T-cell (primary cell): ENCODE data around the gene GORAB. TPM values are rescaled to one million over a fixed set of nuclear protein-coding genes. Genes with fewer than 3 reads are reported as not detected.

ENCODE experiments used
- ATAC-seq, 4 experiments: fragments of 200-7000 bp in 3 of 4; fragments of 150-1000 bp in 1 of 4; cut with Tn5 transposase; replicated peaks in 1 of 4; 1 replicate in 3 of 4; 2 replicates in 1 of 4; pipeline ENCODE4 v1.10.0; 2021; ENCODE audit warnings: moderate library complexity in 3 of 4, mild to moderate bottlenecking in 2 of 4, moderate number of reproducible peaks in 1 of 4
- CTCF ChIA-PET, 2 donors: fragments of 300-600 bp; sonication (Branson Sonifier 250); formaldehyde crosslinking; loops; one replicate each; lab custom pipeline; 2022; ENCODE audit warnings: antibody characterized with exemption in 2 of 2; lab: Charles Lee
- POLR2A ChIA-PET, 2 donors: fragments of 300-600 bp; sonication (Branson Sonifier 250); formaldehyde crosslinking; loops; one replicate each; lab custom pipeline; 2022; ENCODE audit warnings: antibody characterized with exemption in 2 of 2; lab: Charles Lee
- DNase-seq, 35 experiments: peaks; one replicate each; pipeline versions ENCODE4 v3.0.0 to v3.0.0-alpha.2; 2013 to 2023
- H3K27ac ChIP-seq: one replicate; pipeline ENCODE4 v1.5.1; 2013; ENCODE audit warnings: low read length
- H3K27me3 ChIP-seq, 2 experiments: replicated peaks in 1 of 2; 1 replicate in 1 of 2; 2 replicates in 1 of 2; pipeline versions ENCODE4 v1.6.1 to v1.7.0; 2013; ENCODE audit warnings: low read length in 1 of 2, mixed read lengths in 1 of 2; ENCODE audit not compliant: control insufficient read depth in 2 of 2, insufficient read depth in 2 of 2; ENCODE audit errors: extremely low read depth in 1 of 2
- H3K36me3 ChIP-seq, 2 donors: 1 replicate in 1 of 2; 2 replicates in 1 of 2; pipeline versions ENCODE4 v1.6.1 to v1.7.0; 2013; ENCODE audit warnings: low read length in 1 of 2; ENCODE audit not compliant: control insufficient read depth in 2 of 2, insufficient read depth in 1 of 2; ENCODE audit errors: extremely low read depth in 1 of 2
- H3K4me1 ChIP-seq, 2 experiments: 1 replicate in 1 of 2; 2 replicates in 1 of 2; pipeline versions ENCODE4 v1.6.1 to v1.7.0; 2013; ENCODE audit warnings: low read length in 2 of 2, mixed read lengths in 1 of 2; ENCODE audit not compliant: insufficient read depth in 2 of 2, control insufficient read depth in 1 of 2; ENCODE audit errors: extremely low read depth in 1 of 2
- H3K4me3 ChIP-seq, 2 donors: 1 replicate in 1 of 2; 2 replicates in 1 of 2; pipeline versions ENCODE4 v1.5.1 to v1.7.0; 2013; ENCODE audit warnings: mild to moderate bottlenecking in 2 of 2, low read length in 1 of 2, moderate library complexity in 1 of 2; ENCODE audit not compliant: control insufficient read depth in 1 of 2; ENCODE audit errors: extremely low read depth in 1 of 2
- H3K9me3 ChIP-seq: 2 replicates; pipeline ENCODE4 v1.7.0; 2013
- H3K27ac Mint-ChIP-seq, 2 donors: one replicate each; pipeline ENCODE4 v1.8.0; 2020 to 2021; ENCODE audit warnings: mild to moderate bottlenecking in 2 of 2, mixed read lengths in 2 of 2
- H3K27me3 Mint-ChIP-seq, 2 donors: one replicate each; pipeline ENCODE4 v1.8.0; 2021 to 2022; ENCODE audit warnings: mixed read lengths in 2 of 2
- H3K36me3 Mint-ChIP-seq: one replicate; pipeline ENCODE4 v1.8.0; 2021; ENCODE audit warnings: mixed read lengths
- H3K4me1 Mint-ChIP-seq, 3 donors: one replicate each; pipeline ENCODE4 v1.8.0; 2020 to 2022; ENCODE audit warnings: mixed read lengths in 3 of 3, mild to moderate bottlenecking in 1 of 3
- H3K4me3 Mint-ChIP-seq, 3 donors: one replicate each; pipeline ENCODE4 v1.8.0; 2020 to 2022; ENCODE audit warnings: mild to moderate bottlenecking in 3 of 3, mixed read lengths in 3 of 3, moderate library complexity in 3 of 3
- H3K9me3 Mint-ChIP-seq, 3 donors: one replicate each; pipeline ENCODE4 v1.8.0; 2020 to 2022; ENCODE audit warnings: mixed read lengths in 3 of 3
- WGBS: methylation state at CpG from one replicate; pipeline ENCODE4 v1.1.5; 2013; ENCODE audit warnings: missing lambda C conversion rate; ENCODE audit not compliant: insufficient coverage; 5-methylcytosine and 5-hydroxymethylcytosine counted together
- total RNA-seq, 35 experiments: library from RNA in 6 of 35; stranded (reverse) in 6 of 35; fragments of 120-200 nt in 1 of 35; gene quantifications; one replicate each; pipeline versions ENCODE4 v1.2.1 to v1.2.4 and lab custom pipeline; 2013 to 2026

Gene GORAB
- total RNA-seq, 5 donors from 2014 or later (not counting 1 experiment from before 2014, with no cell fraction given): 14.9 to 21.8 (median 17.2) TPM

DNA sequence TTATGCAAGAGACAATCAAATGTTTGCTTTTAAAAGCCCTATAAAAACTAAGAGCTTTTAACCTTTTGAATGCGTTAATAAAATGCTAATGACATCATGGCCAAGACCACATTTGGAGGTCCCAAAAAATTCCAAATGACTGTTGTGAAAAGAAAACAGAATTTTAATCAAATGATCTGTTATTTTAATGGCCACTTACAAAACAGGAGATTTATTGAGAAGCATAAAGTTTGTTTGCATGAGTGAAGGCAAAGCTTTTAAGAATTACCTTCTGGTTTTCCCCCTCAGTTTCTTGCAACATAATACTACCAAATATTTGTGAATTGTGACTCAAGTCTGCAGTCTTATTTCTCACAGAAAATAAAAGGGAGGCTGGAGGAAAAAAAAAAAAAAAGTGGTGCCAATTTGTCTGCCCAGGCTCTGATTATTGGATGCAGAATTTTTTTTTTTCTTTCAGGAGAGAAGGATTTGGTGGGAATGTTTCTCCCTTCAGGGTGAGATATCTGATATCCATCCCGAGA lies 60.7 kb downstream of the GORAB start:
- no peaks in the 10 kb centered on the region for H3K36me3 ChIP-seq
- H3K4me3 ChIP-seq: no peak overlapping the region
- Mint-ChIP-seq H3K9me3 (peaks cover 2 to 15% (median 12%) of the 10 kb centered on the region in 3 donors), H3K27me3 (peaks cover 28 to 33% of the 10 kb centered on the region in 2 donors), H3K27ac (no peak overlapping the region), H3K4me1 (peaks cover 0 to 2% (median 0%) of the 10 kb centered on the region in 3 donors), H3K36me3 (no peaks in the 10 kb centered on the region), H3K4me3 (no peak overlapping the region)
- WGBS: no CpG with 5 or more reads among the region's 2 CpGs
- ChIA-PET POLR2A (no interaction called here), CTCF (interaction anchor here in 1 of 2 donors (0.7 kb wide), 1 partner anchor 152 kb away, joined by 4 read pairs; no protein-coding TSS in a partner anchor)
- H3K27ac ChIP-seq: no peak overlapping the region
- H3K4me1 ChIP-seq: no peaks in the 10 kb centered on the region
- ATAC-seq (no peak), DNase-seq (no peak)
- H3K27me3 ChIP-seq: peaks cover 0 to 9% of the 10 kb centered on the region in 2 experiments
- H3K9me3 ChIP-seq: no peaks in the 10 kb centered on the region

DNA sequence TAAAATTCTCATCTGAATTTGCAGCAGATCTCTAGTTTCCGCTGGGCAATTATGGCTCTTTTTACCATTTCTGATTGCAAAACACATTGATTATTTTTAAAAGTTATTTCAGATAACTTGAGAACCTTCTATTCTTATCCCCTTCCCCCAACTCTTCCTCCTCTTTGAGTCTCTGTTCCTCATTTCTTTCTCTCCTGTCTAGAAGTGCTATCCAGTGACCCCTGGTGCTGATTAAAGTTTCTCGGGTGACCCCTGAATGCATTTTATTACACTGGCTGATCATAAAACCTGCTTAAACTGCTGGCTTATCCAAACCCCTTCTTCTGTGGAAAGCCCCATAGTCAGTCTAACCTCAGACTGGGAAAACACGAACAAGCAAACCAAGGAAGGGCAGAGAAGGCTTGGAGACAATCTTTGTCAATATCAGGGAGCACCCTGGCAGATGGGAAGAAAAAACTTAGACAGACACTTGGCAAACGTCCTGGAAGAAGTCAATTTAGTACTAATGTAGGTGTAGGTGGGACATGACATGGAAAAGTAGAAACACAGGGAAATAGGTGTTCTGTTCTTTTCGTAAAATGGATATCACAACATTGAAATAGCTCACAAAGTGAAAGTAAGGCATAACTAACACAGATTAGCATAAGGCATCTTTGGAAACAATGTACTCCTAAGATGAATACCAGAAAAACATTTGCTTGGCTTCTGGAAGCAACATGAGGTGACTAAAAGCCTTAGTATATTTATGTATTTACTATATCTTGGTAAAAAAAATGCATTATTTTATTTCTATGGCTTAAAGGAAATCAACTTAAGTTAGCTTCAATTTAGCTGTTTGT lies 61.4 kb downstream of the GORAB start:
- H3K4me1 Mint-ChIP-seq: peaks cover 0 to 2% (median 0%) of the 10 kb centered on the region in 3 donors

DNA sequence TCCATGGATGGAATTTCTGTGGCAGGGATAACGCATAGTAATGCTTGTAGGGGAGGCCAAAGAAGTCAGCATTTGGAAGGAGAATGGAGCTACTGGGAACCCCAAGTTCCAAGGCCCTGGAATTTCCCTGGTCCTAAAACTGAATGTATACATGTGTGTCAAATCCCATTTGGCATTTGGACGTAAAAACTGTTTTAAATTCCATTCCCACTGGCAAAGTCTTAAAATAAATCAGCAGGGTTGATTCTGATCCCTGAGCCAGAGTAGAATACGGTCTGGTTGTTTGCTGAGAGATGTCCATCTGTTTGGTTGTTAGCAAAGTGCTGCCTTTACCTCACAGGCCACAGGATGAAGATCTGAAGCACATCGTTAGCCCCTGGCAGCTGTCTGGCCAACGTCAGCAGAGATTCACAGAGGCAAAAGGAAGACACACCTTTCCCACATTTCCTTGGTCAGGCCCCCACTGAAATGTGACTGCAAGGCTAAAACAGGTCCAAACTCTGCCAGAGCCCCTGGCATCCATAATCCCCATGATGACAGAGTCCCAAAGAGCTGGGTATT lies 62.2 kb downstream of the GORAB start:
- Histone ChIP-seq H3K4me1 (no peaks in the 10 kb centered on the region), H3K4me3 (no peak overlapping the region), H3K27ac (no peak overlapping the region), H3K27me3 (peaks cover 0 to 9% of the 10 kb centered on the region in 2 experiments), H3K36me3 (no peaks in the 10 kb centered on the region), H3K9me3 (no peaks in the 10 kb centered on the region)
- Mint-ChIP-seq H3K9me3 (peaks cover 4 to 20% (median 17%) of the 10 kb centered on the region in 3 donors), H3K36me3 (no peaks in the 10 kb centered on the region), H3K4me3 (no peak overlapping the region), H3K27ac (no peak overlapping the region), H3K4me1 (peaks cover 0 to 2% (median 0%) of the 10 kb centered on the region in 3 donors), H3K27me3 (peaks cover 26 to 28% of the 10 kb centered on the region in 2 donors)
- 59% methylated on average over 4 of the region's 5 CpGs for WGBS
- no peak for ATAC-seq
- ChIA-PET CTCF (no interaction called here), POLR2A (no interaction called here)
- DNase-seq: no peak

More for the DNA sequence above, 61.4 kb downstream of the GORAB start:
- Histone ChIP-seq H3K36me3 (no peaks in the 10 kb centered on the region), H3K9me3 (no peaks in the 10 kb centered on the region), H3K4me3 (no peak overlapping the region), H3K27ac (no peak overlapping the region), H3K4me1 (no peaks in the 10 kb centered on the region), H3K27me3 (peaks cover 0 to 9% of the 10 kb centered on the region in 2 experiments)
- 33% methylated on average over 2 of the region's 5 CpGs for WGBS
- ChIA-PET POLR2A (no interaction called here), CTCF (no interaction called here)
- H3K36me3 Mint-ChIP-seq: no peaks in the 10 kb centered on the region
- peaks cover 28 to 33% of the 10 kb centered on the region in 2 donors for H3K27me3 Mint-ChIP-seq
- ATAC-seq: no peak
- no peak for DNase-seq
- H3K4me3 Mint-ChIP-seq: no peak overlapping the region
- H3K27ac Mint-ChIP-seq: no peak overlapping the region
- H3K9me3 Mint-ChIP-seq: peaks cover 4 to 19% (median 16%) of the 10 kb centered on the region in 3 donors

DNA sequence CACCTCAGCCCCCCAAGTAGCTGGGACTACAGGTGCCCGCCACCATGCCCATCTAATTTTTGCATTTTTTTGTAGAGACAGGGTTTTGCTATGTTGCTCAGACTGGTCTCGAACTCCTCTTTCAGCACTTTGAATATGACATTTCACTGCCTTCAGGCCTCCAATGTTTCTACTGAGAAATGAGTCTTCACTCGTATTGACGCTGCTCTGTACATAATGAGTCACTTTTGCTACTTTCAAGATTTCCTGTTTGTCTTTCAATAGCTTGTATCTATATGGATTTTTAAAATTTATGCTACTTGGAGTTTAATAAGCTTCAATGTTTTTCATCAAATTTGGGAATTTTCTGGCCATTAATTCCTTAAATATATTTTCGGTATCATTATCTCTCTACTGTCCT lies 64.7 kb downstream of the GORAB start:
- Histone ChIP-seq H3K4me3 (peak overlapping the region in 1 of 2 donors; percentile 6), H3K36me3 (no peaks in the 10 kb centered on the region), H3K4me1 (no peaks in the 10 kb centered on the region), H3K27ac (no peak overlapping the region), H3K9me3 (no peaks in the 10 kb centered on the region), H3K27me3 (peaks cover 2% of the 10 kb centered on the region in 2 experiments)
- ChIA-PET POLR2A (no interaction called here), CTCF (no interaction called here)
- Mint-ChIP-seq H3K27me3 (peaks cover 12 to 19% of the 10 kb centered on the region in 2 donors), H3K27ac (no peak overlapping the region), H3K4me1 (peaks cover 0 to 2% (median 0%) of the 10 kb centered on the region in 3 donors), H3K9me3 (peaks cover 10 to 30% (median 21%) of the 10 kb centered on the region in 3 donors), H3K36me3 (no peaks in the 10 kb centered on the region), H3K4me3 (no peak overlapping the region)
- ATAC-seq: no peak
- no peak for DNase-seq
- 100% methylated on average over 1 of the region's 5 CpGs for WGBS

DNA sequence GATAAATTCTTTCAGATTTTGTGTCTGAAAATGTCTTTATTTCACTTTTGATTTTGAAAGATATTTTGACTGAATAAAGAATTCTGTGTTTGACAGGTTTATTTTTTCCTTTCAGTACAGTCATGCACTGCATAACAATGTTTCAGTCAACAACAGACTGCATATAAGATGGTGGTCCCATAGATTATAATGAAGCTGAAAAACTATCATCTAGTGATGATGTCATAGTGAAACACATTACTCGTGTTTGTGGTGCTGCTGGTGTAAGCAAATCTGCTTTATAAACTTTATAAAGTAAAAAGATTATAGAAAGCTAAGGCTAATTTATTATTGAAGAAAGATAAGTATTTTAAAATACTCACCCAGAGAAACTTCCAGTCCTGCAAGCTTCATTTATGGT lies 66.7 kb downstream of the GORAB start:
- DNase-seq: no peak
- Mint-ChIP-seq H3K27ac (no peak overlapping the region), H3K27me3 (peaks cover 6 to 13% of the 10 kb centered on the region in 2 donors), H3K4me1 (no peaks in the 10 kb centered on the region), H3K4me3 (no peak overlapping the region), H3K9me3 (peaks cover 15 to 41% (median 27%) of the 10 kb centered on the region in 3 donors), H3K36me3 (no peaks in the 10 kb centered on the region)
- Histone ChIP-seq H3K4me1 (no peaks in the 10 kb centered on the region), H3K27me3 (peaks cover 2% of the 10 kb centered on the region in 2 experiments), H3K27ac (no peak overlapping the region), H3K4me3 (no peak overlapping the region), H3K36me3 (no peaks in the 10 kb centered on the region), H3K9me3 (no peaks in the 10 kb centered on the region)
- WGBS: no CpG with 5 or more reads among the region's 1 CpG
- ChIA-PET POLR2A (no interaction called here), CTCF (no interaction called here)
- no peak for ATAC-seq

DNA sequence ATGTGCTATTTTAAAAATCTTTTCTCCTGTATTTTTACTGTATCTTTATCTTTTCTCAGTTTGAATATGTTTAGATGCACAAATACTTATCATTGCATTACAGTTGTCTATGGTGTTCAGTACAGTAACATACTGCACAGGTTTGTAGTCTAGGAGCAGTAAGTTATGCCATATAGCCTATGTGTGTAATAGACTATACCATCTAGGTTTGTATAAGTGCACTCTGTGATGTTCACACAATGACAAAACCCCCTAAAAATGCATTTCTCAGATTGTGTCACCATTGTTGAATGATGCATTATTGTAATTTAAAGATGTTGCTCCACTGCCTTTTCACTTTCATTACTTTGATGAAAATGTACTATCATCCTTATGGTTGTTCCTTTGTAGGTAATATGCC lies 67.1 kb downstream of the GORAB start:
- no peaks in the 10 kb centered on the region for H3K4me1 ChIP-seq
- CTCF ChIA-PET: no interaction called here
- no peaks in the 10 kb centered on the region for H3K36me3 Mint-ChIP-seq
- peaks cover 15 to 41% (median 27%) of the 10 kb centered on the region in 3 donors for H3K9me3 Mint-ChIP-seq
- no peak overlapping the region for H3K27ac ChIP-seq
- DNase-seq (no peak), ATAC-seq (no peak)
- H3K4me3 ChIP-seq: no peak overlapping the region
- H3K27me3 Mint-ChIP-seq: peaks cover 6 to 13% of the 10 kb centered on the region in 2 donors
- no peak overlapping the region for H3K4me3 Mint-ChIP-seq
- H3K27ac Mint-ChIP-seq: no peak overlapping the region
- no peaks in the 10 kb centered on the region for H3K4me1 Mint-ChIP-seq
- peaks cover 2% of the 10 kb centered on the region in 2 experiments for H3K27me3 ChIP-seq
- no peaks in the 10 kb centered on the region for H3K9me3 ChIP-seq
- no peaks in the 10 kb centered on the region for H3K36me3 ChIP-seq
- POLR2A ChIA-PET: no interaction called here
